ENCODE measurements around the gene DDX59. TPM values are rescaled to one million over a fixed set of nuclear protein-coding genes. Genes with fewer than 3 reads are reported as not detected.

The DDX59 gene
- total and polyA plus RNA-seq, 7 donors: 16.9 to 40.1 (median 30.1) TPM

GRCh38 chr1:200619894-200620272 is 49.8 kb downstream of the DDX59 start:
- Histone ChIP-seq H3K9me3 (no peaks in the 10 kb centered on the region), H3K4me3 (peak overlapping the region; percentile 79), H3K27ac (no peak overlapping the region), H3K27me3 (ENCODE audit: insufficient read depth in 3 of 3, low read length in 2 of 3) (no peaks in the 10 kb centered on the region), H3K4me1 (peaks cover 11% of the 10 kb centered on the region), H3K36me3 (ENCODE audit: insufficient read depth in 1 of 2, low read depth in 1 of 2) (no peaks in the 10 kb centered on the region)
- no peak for DNase-seq
- no peak for ATAC-seq
- 7 to 10% (median 9%) methylated on average over 6 of the region's 6 CpGs for WGBS, 3 donors
- intact Hi-C loops (cut with DNase I): loop anchor here (2.0 to 10.0 kb wide), 6 partner anchors 49 to 425 kb away; partner anchors contain the start of gene DDX59 (in 1 of the 2)
- TF ChIP-seq CTCF (IDR thresholded peaks at IDR 0.05): no peak

- ATAC-seq (no peak), DNase-seq (no peak)
- intact Hi-C loops (cut with DNase I): no loop called here
- Histone ChIP-seq H3K27ac (no peak overlapping the region), H3K27me3 (ENCODE audit: insufficient read depth in 3 of 3, low read length in 2 of 3) (no peaks in the 10 kb centered on the region), H3K36me3 (ENCODE audit: insufficient read depth in 1 of 2, low read depth in 1 of 2) (no peaks in the 10 kb centered on the region), H3K9me3 (no peaks in the 10 kb centered on the region), H3K4me3 (no peak overlapping the region), H3K4me1 (no peaks in the 10 kb centered on the region)
- WGBS, 3 donors: 50 to 72% (median 57%) methylated on average over 2 of the region's 2 CpGs
- TF ChIP-seq CTCF (IDR thresholded peaks at IDR 0.05): no peak
Observed at GRCh38 chr1:200610846-200611245, 58.9 kb downstream of the DDX59 start.

GRCh38 chr1:200602632-200603031 is 67.1 kb downstream of the DDX59 start:
- intact Hi-C loops (cut with DNase I): no loop called here
- Histone ChIP-seq H3K4me3 (no peak overlapping the region), H3K4me1 (no peaks in the 10 kb centered on the region), H3K27ac (no peak overlapping the region), H3K27me3 (ENCODE audit: insufficient read depth in 3 of 3, low read length in 2 of 3) (no peaks in the 10 kb centered on the region), H3K36me3 (ENCODE audit: insufficient read depth in 1 of 2, low read depth in 1 of 2) (no peaks in the 10 kb centered on the region), H3K9me3 (no peaks in the 10 kb centered on the region)
- DNase-seq (no peak), ATAC-seq (no peak)
- 93 to 97% (median 94%) methylated on average over 1 of the region's 1 CpG for WGBS, 3 donors
- TF ChIP-seq CTCF (IDR thresholded peaks at IDR 0.05): no peak

Other genes with a start within 250 kb of the DDX59 start
- gene KIF14, start 49.2 kb downstream of the DDX59 start, total RNA-seq: under 1 TPM; 0.04 to 0.11 (median 0.08) TPM
- under 1 TPM; 0.01 to 0.06 (median 0.04) TPM for gene KIF14, start 49.2 kb downstream of the DDX59 start, polyA plus RNA-seq
- 10 to 100 TPM; 37.0 to 70.8 (median 49.8) TPM for gene CAMSAP2, start 69.0 kb upstream of the DDX59 start, total RNA-seq
- gene CAMSAP2, start 69.0 kb upstream of the DDX59 start, polyA plus RNA-seq: 10 to 100 TPM in 1 of 3 donors, 1 to 10 TPM in 2; 4.8 to 14.2 (median 6.6) TPM
- gene GPR25, start 203.1 kb upstream of the DDX59 start, total RNA-seq: not detected
- not detected for gene GPR25, start 203.1 kb upstream of the DDX59 start, polyA plus RNA-seq
- not detected for gene INAVA, start 225.0 kb upstream of the DDX59 start, total RNA-seq
- gene INAVA, start 225.0 kb upstream of the DDX59 start, polyA plus RNA-seq: under 1 TPM in 1 of 3 donors, not detected in 2; 0.04 TPM